Tibial nerve (tissue), 4 donors: ENCODE results near the gene SCN3A. TPM values are rescaled to one million over a fixed set of nuclear protein-coding genes. Genes with fewer than 3 reads are reported as not detected.

Source experiments
- DNase-seq, 2 donors: peaks; one replicate each; pipeline ENCODE4 v3.0.0-alpha.2; 2019; ENCODE audit warnings: low spot score in 2 of 2
- H3K27ac ChIP-seq, 4 donors: fragments of 200-600 bp; sonication (generic) in 3 of 4; one replicate each; pipeline ENCODE4 v1.5.1; 2017 to 2019; ENCODE audit warnings: mild to moderate bottlenecking in 1 of 4
- H3K27me3 ChIP-seq, 2 donors: fragments of 200-600 bp; sonication (generic) in 1 of 2; one replicate each; pipeline versions ENCODE4 v1.5.1 to v1.6.0; 2017 to 2019
- H3K36me3 ChIP-seq, 3 donors: fragments of 200-600 bp; sonication (generic); one replicate each; pipeline ENCODE4 v1.5.1; 2018 to 2019
- H3K4me1 ChIP-seq, 4 donors: fragments of 200-600 bp; sonication (generic) in 3 of 4; one replicate each; pipeline ENCODE4 v1.5.1; 2017 to 2019
- H3K4me3 ChIP-seq, 4 donors: fragments of 200-600 bp; sonication (generic) in 3 of 4; one replicate each; pipeline ENCODE4 v1.5.1; 2017 to 2019; ENCODE audit warnings: mild to moderate bottlenecking in 1 of 4, moderate library complexity in 1 of 4
- H3K9me3 ChIP-seq, 4 donors: fragments of 200-600 bp; sonication (generic) in 3 of 4; one replicate each; pipeline ENCODE4 v1.5.1; 2017 to 2019
- EP300 ChIP-seq, 2 donors: sonication (generic); formaldehyde crosslinking; IDR thresholded peaks; one replicate each; pipeline ENCODE4 v1.6.1; 2017; ENCODE audit warnings: antibody characterized with exemption in 2 of 2, mild to moderate bottlenecking in 1 of 2
- POLR2A ChIP-seq, 2 donors: fragments of 450-650 bp; IDR thresholded peaks; one replicate each; pipeline ENCODE4 v1.6.1; 2017; ENCODE audit warnings: antibody characterized with exemption in 2 of 2, mild to moderate bottlenecking in 2 of 2, moderate library complexity in 2 of 2
- WGBS, 2 donors: methylation state at CpG; one replicate each; pipeline ENCODE4 v1.1.5; 2018; 5-methylcytosine and 5-hydroxymethylcytosine counted together
- total RNA-seq, 4 donors: library from RNA; depleted of rRNA; stranded (reverse); fragments of >200 nt; gene quantifications; one replicate each; pipeline ENCODE4 v1.1.0, GENCODE V29; 2016
- TF ChIP-seq, protein P1 (sequence below), 5 experiments: fragments of 200-600 bp in 3 of 5; fragments of 450-650 bp in 2 of 5; sonication (generic) in 3 of 5; IDR thresholded peaks; one replicate each; pipeline ENCODE4 v1.5.1; 2016 to 2019; ENCODE audit warnings: antibody characterized with exemption in 5 of 5, mild to moderate bottlenecking in 3 of 5, moderate library complexity in 2 of 5

Gene SCN3A
- total RNA-seq = 1 to 10 TPM; 1.8 to 4.2 (median 2.7) TPM

DNA sequence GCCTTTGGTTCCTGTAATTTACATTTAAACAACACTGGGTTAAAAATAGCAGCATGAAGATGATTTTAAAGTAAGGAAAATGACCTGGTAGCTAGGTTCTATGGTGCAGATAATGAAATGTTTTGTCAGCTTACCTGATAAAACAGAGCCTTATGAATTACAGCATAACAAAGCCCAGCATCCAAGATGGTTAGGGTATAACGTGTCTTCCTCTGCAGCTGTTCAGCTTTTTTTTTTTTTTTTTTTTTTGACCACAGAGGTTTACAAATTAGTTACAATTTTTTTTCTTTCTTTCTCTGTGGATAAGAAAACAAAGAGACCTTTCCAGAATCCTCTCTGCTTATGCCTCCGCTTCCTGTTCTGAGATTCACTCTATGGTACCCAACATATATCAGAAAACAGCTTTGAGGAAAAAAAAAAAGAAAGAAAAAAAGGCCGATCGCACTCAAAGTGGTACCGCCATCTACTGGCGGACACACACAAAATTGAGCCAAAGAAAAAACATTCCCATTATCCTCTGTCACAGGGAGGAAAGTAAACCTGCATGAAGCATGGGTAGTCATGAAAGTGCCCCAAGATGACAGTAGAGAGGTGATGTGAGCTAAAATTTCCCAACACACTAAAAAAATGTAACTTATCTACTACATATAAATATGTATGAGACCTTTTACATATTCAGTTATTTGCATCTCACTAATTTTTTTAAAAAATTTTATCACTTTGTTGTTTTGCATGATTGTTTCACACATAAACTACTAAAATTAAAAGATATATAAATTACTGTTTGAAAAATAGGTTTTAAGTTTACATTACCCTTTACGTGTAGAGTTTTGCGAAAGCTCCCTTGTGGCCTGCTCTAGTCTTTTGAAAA lies at the start of gene SCN3A:
SCN3A (minus strand) TSS at position 362 of the 871 bp plus-strand sequence. CDS start 27,656 bp downstream, outside the sequence.
- Histone ChIP-seq H3K27ac (no peak within 1 kb of the TSS), H3K27me3 (no peaks in the 10 kb centered on the region), H3K9me3 (no peaks in the 10 kb centered on the region), H3K36me3 (no peaks in the 10 kb centered on the region), H3K4me1 (no peaks in the 10 kb centered on the region), H3K4me3 (no peak within 1 kb of the TSS)
- TF ChIP-seq POLR2A (IDR thresholded peaks at IDR 0.05) = no peak
- TF ChIP-seq, protein P1, sequence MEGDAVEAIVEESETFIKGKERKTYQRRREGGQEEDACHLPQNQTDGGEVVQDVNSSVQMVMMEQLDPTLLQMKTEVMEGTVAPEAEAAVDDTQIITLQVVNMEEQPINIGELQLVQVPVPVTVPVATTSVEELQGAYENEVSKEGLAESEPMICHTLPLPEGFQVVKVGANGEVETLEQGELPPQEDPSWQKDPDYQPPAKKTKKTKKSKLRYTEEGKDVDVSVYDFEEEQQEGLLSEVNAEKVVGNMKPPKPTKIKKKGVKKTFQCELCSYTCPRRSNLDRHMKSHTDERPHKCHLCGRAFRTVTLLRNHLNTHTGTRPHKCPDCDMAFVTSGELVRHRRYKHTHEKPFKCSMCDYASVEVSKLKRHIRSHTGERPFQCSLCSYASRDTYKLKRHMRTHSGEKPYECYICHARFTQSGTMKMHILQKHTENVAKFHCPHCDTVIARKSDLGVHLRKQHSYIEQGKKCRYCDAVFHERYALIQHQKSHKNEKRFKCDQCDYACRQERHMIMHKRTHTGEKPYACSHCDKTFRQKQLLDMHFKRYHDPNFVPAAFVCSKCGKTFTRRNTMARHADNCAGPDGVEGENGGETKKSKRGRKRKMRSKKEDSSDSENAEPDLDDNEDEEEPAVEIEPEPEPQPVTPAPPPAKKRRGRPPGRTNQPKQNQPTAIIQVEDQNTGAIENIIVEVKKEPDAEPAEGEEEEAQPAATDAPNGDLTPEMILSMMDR (IDR thresholded peaks at IDR 0.05) = peak; percentile 11 to 61 (median 45)
- 15 to 24% methylated on average over 8 of the region's 8 CpGs for WGBS, 2 donors
- DNase-seq = no peak

DNA sequence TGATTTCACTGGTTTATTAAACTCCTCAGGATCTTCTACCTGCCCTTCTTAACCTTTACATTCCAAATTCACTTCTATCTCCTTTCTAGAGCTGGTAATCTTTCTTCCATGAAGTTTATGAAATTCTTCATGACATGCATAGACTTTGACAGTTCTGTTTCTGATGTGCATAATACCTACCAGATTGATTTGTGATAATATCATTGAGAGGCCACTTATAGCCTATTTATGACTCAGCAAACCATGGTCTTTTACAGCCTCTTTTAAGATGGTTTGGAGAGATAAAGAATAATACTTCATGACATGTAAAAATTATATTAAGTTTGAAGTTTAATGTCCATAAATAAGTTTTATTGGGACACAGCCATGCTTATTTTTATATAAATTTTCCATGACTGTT lies 49.3 kb upstream of the SCN3A start:
- Histone ChIP-seq H3K27ac (no peak overlapping the region), H3K36me3 (no peaks in the 10 kb centered on the region), H3K4me3 (no peak overlapping the region), H3K9me3 (no peaks in the 10 kb centered on the region), H3K27me3 (no peaks in the 10 kb centered on the region), H3K4me1 (no peaks in the 10 kb centered on the region)
- TF ChIP-seq, protein P1 (IDR thresholded peaks at IDR 0.05) = no peak
- TF ChIP-seq POLR2A (IDR thresholded peaks at IDR 0.05) = no peak
- no peak for TF ChIP-seq EP300 (IDR thresholded peaks at IDR 0.05)
- no peak for DNase-seq

DNA sequence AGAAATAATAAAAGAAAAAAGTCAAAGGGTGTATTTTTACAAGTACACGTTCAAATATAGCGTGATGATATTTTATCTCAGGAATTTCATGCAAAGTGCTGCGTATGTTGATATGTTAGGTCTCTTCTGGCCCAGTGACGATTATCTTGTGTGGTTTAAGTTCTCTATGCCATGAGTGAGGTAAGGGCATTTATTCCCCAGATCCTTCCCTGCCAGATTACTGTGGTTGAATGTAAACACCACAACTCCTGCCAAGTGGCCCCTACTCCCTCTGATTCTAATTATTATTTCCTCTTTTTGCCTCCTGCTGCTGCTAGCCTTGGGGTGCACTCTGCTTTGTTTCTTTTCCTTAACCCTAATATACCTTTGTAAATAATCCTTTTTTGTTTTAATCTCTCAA lies 47.5 kb upstream of the SCN3A start:
- no peak for DNase-seq
- WGBS, 2 donors = 65 to 78% methylated on average over 4 of the region's 4 CpGs
- Histone ChIP-seq H3K27ac (no peak overlapping the region), H3K27me3 (no peaks in the 10 kb centered on the region), H3K4me1 (no peaks in the 10 kb centered on the region), H3K4me3 (no peak overlapping the region), H3K9me3 (no peaks in the 10 kb centered on the region), H3K36me3 (no peaks in the 10 kb centered on the region)
- no peak for TF ChIP-seq EP300 (IDR thresholded peaks at IDR 0.05)
- TF ChIP-seq POLR2A (IDR thresholded peaks at IDR 0.05) = no peak
- TF ChIP-seq, protein P1 (IDR thresholded peaks at IDR 0.05) = no peak

DNA sequence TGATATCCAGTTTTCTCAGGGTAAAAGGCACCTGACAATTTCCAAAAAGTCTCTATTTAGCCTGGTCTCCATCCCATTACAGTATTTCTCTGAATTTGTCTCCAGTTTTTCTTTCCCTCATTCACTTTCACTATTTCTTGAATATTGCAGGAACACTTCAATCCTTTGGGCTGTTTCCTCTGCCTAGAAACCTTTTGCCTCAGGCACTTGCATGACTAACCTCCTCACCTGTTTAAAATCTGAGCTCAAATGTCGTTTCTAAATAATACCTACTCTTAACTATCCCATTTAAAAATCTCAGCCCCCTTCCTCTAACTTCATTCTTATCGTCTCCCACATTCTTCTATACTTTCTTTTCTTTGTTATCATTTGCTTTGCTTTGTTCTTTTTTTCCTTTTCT lies 44.4 kb upstream of the SCN3A start:
- H3K36me3 ChIP-seq = no peaks in the 10 kb centered on the region
- no peak overlapping the region for H3K27ac ChIP-seq
- TF ChIP-seq, protein P1 (IDR thresholded peaks at IDR 0.05) = no peak
- TF ChIP-seq EP300 (IDR thresholded peaks at IDR 0.05) = no peak
- no peak for TF ChIP-seq POLR2A (IDR thresholded peaks at IDR 0.05)
- H3K4me3 ChIP-seq = no peak overlapping the region
- DNase-seq = no peak
- 63 to 64% methylated on average over 2 of the region's 2 CpGs for WGBS, 2 donors
- no peaks in the 10 kb centered on the region for H3K27me3 ChIP-seq
- no peaks in the 10 kb centered on the region for H3K9me3 ChIP-seq
- no peaks in the 10 kb centered on the region for H3K4me1 ChIP-seq

DNA sequence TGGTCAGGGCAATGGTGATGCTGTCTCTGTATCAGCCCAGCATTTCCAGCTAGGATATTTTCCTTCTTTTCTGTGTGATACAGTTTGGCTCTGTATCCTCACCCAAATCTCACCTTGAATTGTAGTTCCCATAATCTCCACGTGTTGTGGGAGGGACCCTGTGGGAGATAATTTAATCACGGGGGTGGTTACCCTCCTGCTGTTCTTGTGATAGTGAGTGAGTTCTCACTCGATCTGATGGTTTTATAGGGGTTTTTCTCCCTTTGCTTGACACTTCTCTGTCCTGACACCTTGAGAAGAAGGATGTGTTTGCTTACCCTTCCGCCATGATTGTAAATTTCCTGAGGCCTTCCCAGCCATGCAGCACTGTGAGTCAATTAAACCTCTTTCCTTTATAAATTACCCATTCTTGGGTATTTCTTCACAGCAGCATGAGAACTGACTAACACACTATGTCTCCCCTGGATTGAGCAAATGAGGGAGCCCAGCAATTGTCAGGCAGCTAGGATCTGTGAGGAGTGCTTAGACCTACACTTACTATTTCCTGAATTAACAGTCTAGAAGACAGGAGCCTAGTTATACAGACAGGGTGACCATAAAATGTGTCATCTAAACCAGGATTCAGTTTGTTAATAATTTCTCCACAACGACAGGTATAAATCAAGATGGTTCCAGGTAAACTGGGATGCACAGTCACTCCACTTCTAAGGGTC lies 41.4 kb upstream of the SCN3A start:
- no peaks in the 10 kb centered on the region for H3K36me3 ChIP-seq
- no peak for DNase-seq
- H3K27me3 ChIP-seq = no peaks in the 10 kb centered on the region
- no peak overlapping the region for H3K27ac ChIP-seq
- TF ChIP-seq POLR2A (IDR thresholded peaks at IDR 0.05) (no peak), EP300 (IDR thresholded peaks at IDR 0.05) (no peak)
- TF ChIP-seq, protein P1 (IDR thresholded peaks at IDR 0.05) = no peak
- no peaks in the 10 kb centered on the region for H3K9me3 ChIP-seq
- 29 to 38% methylated on average over 5 of the region's 5 CpGs for WGBS, 2 donors
- no peaks in the 10 kb centered on the region for H3K4me1 ChIP-seq
- no peak overlapping the region for H3K4me3 ChIP-seq
